Adrenal gland (tissue), 5 donors: ENCODE measurements around the gene SLC6A20.

Experiments used
- CTCF ChIP-seq, 6 experiments: fragments of 450-650 bp in 4 of 6; fragments of 200-600 bp in 2 of 6; sonication (generic) in 1 of 6; IDR thresholded peaks; 1 replicate in 5 of 6; 2 replicates in 1 of 6; pipeline versions ENCODE4 v1.5.1 to v1.8.0; 2016 to 2021; ENCODE audit warnings: antibody characterized with exemption in 6 of 6, mild to moderate bottlenecking in 2 of 6, moderate library complexity in 1 of 6
- POLR2A ChIP-seq, 2 donors: fragments of 450-650 bp; IDR thresholded peaks; one replicate each; pipeline ENCODE4 v1.6.1; 2017; ENCODE audit warnings: antibody characterized with exemption in 2 of 2, mild to moderate bottlenecking in 2 of 2, moderate library complexity in 1 of 2
- donor health status: DM: no; HTN: no; CAD: no.

GRCh38 chr3:45774581-45775521, 21.5 kb downstream of the SLC6A20 start:
- TF ChIP-seq CTCF (IDR thresholded peaks at IDR 0.05) = no peak
- no peak for TF ChIP-seq POLR2A (IDR thresholded peaks at IDR 0.05)
